ENCODE data around the gene PRAME.

DNA sequence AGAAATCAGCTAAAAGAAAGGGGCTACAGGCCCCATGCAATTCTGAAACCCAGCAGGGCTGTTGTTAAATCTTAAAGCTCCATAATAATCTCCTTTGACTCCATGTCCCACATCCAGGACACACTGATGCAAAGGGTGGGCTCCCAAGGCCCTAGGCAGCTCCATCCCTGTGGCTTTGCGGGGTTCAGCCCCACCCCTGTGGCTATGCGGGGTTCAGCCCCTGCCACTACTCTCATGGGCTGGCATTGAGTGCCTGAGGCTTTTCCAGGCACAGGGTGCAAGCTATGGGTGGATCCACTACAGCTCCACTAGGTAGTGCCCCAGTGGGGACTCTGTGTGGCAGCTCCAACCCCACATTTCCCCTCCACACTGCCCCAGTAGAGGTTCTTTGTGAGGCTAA is 30.3 kb downstream of the PRAME start:
- TF ChIP-seq CTCF (conservative IDR thresholded peaks at IDR 0.05 in 1 of 2, IDR thresholded peaks at IDR 0.05 in 1 of 2; ENCODE audit: low read depth in 1 of 2, low read length in 2 of 2) (no peak), EZH2 (IDR thresholded peaks at IDR 0.05; ENCODE audit: low read length, missing control alignments) (no peak)

Measured in fibroblast of lung (primary cell).